Midbrain (tissue), 1 donor: ENCODE measurements around the gene MICALL1.

ENCODE experiments used
- DNase-seq: peaks from one replicate; lab custom pipeline; 2025; lab: John Stamatoyannopoulos, UW

MICALL1 gene

GRCh38 chr22:37904572-37905533 lies 1.2 kb upstream of the MICALL1 start:
- DNase-seq = peak; percentile 68

GRCh38 chr22:37906364-37907008 lies 389 bp downstream of the MICALL1 start:
- no peak for DNase-seq

- DNase-seq = no peak
These were observed 1.2 kb downstream of the MICALL1 start for GRCh38 chr22:37907036-37907954.

GRCh38 chr22:37909766-37910165 lies 3.7 kb downstream of the MICALL1 start:
- no peak for DNase-seq

- no peak for DNase-seq
These were observed 5.0 kb downstream of the MICALL1 start for GRCh38 chr22:37910890-37911672.

GRCh38 chr22:37911697-37912096 lies 5.6 kb downstream of the MICALL1 start:
- no peak for DNase-seq

- DNase-seq = no peak
These were observed 6.1 kb downstream of the MICALL1 start for GRCh38 chr22:37912171-37912570.

GRCh38 chr22:37913233-37913721 lies 7.2 kb downstream of the MICALL1 start:
- no peak for DNase-seq

GRCh38 chr22:37916311-37916710 lies 10.2 kb downstream of the MICALL1 start:
- no peak for DNase-seq

GRCh38 chr22:37917874-37918548 lies 11.9 kb downstream of the MICALL1 start:
- DNase-seq = no peak

- no peak for DNase-seq
These were observed 12.6 kb downstream of the MICALL1 start for GRCh38 chr22:37918580-37919270.

- DNase-seq = no peak
These were observed 14.0 kb downstream of the MICALL1 start for GRCh38 chr22:37920126-37920525.

- no peak for DNase-seq
These were observed 16.1 kb downstream of the MICALL1 start for GRCh38 chr22:37922191-37922590.

GRCh38 chr22:37923927-37924326 lies 17.8 kb downstream of the MICALL1 start:
- no peak for DNase-seq

- DNase-seq = no peak
These were observed 18.4 kb downstream of the MICALL1 start for GRCh38 chr22:37924386-37925065.

GRCh38 chr22:37925330-37925729 lies 19.2 kb downstream of the MICALL1 start:
- DNase-seq = no peak

- no peak for DNase-seq
These were observed 19.7 kb downstream of the MICALL1 start for GRCh38 chr22:37925767-37926166.

- no peak for DNase-seq
These were observed 20.3 kb downstream of the MICALL1 start for GRCh38 chr22:37926358-37926757.
